ENCODE data around the gene HECTD1. TPM values are rescaled to one million over a fixed set of nuclear protein-coding genes. Genes with fewer than 3 reads are reported as not detected.

Gene HECTD1
- total RNA-seq, result 180 and 189 TPM in 2 replicates

GRCh38 chr14:31207755-31208545 lies at the start of gene HECTD1:
Gene HECTD1 (minus strand): TSS chr14:31207793. CDS start chr14:31205936, 1,857 bp downstream.

Other genes starting within 250 kb of the HECTD1 start
- gene AP4S1, start 182.1 kb downstream of the HECTD1 start, total RNA-seq, result 4.5 and 10.8 TPM in 2 replicates
- gene STRN3, start 181.4 kb downstream of the HECTD1 start, total RNA-seq, result 46.4 and 60.2 TPM in 2 replicates
- 30.9 and 69.3 TPM in 2 replicates for gene HEATR5A, start 212.8 kb upstream of the HECTD1 start, total RNA-seq
- 33.5 and 40.6 TPM in 2 replicates for gene DTD2, start 249.7 kb upstream of the HECTD1 start, total RNA-seq